HG03159 (cell line): ENCODE data around the gene ATRNL1.
A peak's percentile ranks its signal among the peaks of the same experiment; 100 is the strongest.
"Not testable (repeated sequence)": the region's sequence is repeated elsewhere in the genome, so short reads cannot be mapped to it uniquely, and the experiment has no call there.

ENCODE experiments used
- ATAC-seq: cut with Tn5 transposase; IDR thresholded peaks from one replicate; pipeline ENCODE4 v1.9.1; 2021; ENCODE audit warnings: mild to moderate bottlenecking, moderate library complexity; ENCODE audit not compliant: unreplicated experiment

The ATRNL1 gene

DNA sequence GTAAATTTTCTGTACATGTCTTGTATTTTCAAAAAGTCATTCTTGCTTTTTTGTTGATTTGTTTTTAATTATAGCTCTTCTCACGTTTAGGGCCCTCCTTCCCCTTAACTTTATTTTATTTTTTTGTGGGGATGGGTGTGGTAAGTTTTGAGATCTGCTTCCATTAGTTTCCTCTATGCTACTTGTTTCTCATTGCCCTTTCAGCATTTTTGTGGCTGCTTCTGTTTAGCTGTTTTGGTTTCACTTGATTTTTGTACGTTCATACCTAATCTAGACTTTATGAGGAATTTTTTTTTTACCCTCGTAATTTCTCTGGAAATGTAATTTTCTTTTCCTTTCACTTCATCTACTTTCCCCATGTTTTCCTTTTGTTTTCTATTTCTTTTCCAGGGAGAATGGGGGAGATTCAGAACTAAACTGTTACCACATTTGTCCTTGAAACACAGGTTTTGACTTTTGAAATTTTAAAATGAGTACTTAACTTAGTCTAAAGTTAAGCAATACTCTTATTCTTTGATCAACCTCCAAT, 80.8 kb downstream of the ATRNL1 start:
- ATAC-seq, result no peak

GRCh38 chr10:115207276-115207675, 114.1 kb downstream of the ATRNL1 start:
- not testable (repeated sequence) for ATAC-seq

- peak; percentile 76 for ATAC-seq
These were observed 116.0 kb downstream of the ATRNL1 start for GRCh38 chr10:115209133-115209532.

DNA sequence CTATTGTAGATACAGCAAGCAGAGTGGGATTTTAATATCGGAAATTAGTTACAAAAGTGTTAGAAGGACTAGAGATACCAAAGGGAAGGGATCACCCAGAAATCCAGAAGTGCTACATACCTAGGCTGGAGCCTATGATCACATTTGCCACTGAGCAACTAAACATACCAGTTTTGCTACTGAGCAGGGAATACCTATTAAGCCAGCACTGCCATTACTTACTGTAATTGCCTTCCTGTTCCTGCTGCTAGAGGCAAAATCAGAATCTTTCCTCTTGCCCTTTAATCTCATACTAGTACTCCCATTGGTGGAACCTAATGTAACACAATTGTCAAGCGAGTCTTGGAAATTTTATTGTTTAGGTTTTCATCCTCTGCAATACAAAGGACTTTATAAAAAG, 121.7 kb downstream of the ATRNL1 start:
- no peak for ATAC-seq

DNA sequence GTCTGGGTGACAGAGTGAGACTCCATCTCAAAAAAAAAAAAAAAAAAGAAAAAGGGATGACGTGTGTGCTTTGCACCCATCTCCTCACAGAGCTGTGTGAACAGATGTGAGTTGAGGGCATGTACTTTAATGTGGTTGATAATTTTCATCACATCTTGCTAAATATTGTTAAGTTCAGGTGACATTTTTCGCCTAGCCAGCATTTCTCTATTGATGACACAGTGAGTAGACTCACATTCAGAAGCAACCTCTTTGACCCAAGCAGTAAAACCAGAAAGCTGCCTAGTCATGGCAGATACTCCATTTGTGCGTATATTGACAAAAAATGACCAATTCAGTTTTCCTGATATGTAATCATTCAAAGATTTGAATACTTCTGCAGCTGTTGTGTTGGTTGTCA, 126.0 kb downstream of the ATRNL1 start:
- ATAC-seq, result no peak

DNA sequence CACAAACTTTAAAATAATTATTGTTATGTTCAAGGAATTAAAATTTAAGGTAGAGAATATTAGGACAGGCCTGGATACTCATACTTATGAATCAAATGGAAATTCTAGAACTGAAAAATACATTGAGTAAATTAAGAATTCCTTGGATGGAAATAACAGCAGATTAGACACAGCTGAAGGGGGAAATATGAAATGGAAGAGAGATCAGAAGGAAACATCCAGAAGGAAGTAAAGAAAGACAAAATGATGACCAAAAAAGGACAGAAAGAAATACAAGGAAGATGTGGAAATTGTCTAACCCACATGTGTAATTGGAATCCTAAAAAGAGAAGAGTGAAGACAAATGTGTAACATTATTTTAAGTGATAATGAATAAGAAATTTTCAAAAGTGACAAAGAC, 128.9 kb downstream of the ATRNL1 start:
- no peak for ATAC-seq

DNA sequence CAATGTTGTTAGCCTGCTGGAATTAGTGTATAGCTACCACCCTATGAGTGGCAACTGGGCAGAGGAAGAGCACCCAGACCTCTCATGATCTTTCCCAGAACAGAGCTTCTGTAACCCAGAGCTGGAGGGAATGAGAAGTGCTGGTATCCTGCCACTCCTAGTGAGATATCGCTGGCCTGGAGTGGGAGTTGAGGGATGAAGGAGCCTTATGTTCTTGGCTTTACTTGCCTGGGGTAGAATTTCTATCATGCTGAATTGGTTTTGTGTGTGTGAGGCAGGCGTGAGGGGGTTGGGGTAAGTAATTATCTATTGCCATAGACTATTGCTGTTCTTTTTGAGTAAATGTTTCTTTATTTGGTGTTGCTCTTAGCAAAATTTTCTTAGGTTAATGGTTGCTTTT, 146.6 kb downstream of the ATRNL1 start:
- ATAC-seq, result no peak

DNA sequence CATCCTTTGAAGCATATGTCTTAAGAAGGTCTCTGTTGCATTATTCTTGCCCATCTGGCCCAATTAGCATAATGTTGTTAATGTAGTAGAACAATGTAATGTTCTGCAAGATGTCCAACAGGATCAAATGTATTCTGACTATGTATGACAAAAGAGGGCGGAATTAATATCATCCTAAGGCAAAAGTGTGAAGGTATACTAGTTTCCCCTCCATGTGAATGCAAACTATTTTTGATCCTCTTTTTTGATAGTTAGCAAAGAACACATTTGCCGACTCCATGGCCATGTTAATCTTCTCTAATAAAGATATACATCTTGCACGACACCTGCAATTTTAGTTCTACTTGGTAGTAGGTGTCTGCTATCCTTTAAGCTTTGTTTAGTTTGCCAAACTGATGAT, 157.6 kb downstream of the ATRNL1 start:
- ATAC-seq, result no peak

- not testable (repeated sequence) for ATAC-seq
These were observed 160.6 kb downstream of the ATRNL1 start for GRCh38 chr10:115253765-115254164.

GRCh38 chr10:115272482-115272881, 179.3 kb downstream of the ATRNL1 start:
- no peak for ATAC-seq

- no peak for ATAC-seq
These were observed 185.1 kb downstream of the ATRNL1 start for GRCh38 chr10:115278294-115278693.

- ATAC-seq, result no peak
These were observed 202.1 kb downstream of the ATRNL1 start for GRCh38 chr10:115295213-115295805.

- ATAC-seq, result no peak
These were observed 206.9 kb downstream of the ATRNL1 start for GRCh38 chr10:115300080-115300479.

GRCh38 chr10:115319669-115320068, 226.5 kb downstream of the ATRNL1 start:
- not testable (repeated sequence) for ATAC-seq

DNA sequence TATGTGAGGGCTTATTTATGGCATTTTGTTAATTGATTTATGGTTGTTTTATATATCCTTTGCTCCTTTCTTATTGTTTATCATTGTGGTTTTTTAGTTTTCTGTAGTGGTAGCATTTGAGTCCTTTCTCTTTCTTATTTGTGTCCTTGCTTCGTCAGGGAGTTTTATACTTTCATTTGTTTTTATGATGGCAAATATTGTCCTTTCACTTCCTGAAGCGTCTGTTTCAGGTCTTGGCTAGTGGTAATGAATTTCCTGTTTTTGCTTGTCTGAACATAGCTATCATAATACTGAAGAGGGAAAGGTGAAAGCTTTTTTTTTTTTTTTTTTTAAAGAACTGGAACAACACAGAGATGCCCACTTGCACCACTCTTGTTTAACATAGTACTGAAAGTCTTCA, 228.2 kb downstream of the ATRNL1 start:
- ATAC-seq, result peak; percentile 68

GRCh38 chr10:115328331-115328730, 235.2 kb downstream of the ATRNL1 start:
- ATAC-seq, result no peak

- ATAC-seq, result no peak
These were observed 242.2 kb downstream of the ATRNL1 start for GRCh38 chr10:115335366-115335765.

DNA sequence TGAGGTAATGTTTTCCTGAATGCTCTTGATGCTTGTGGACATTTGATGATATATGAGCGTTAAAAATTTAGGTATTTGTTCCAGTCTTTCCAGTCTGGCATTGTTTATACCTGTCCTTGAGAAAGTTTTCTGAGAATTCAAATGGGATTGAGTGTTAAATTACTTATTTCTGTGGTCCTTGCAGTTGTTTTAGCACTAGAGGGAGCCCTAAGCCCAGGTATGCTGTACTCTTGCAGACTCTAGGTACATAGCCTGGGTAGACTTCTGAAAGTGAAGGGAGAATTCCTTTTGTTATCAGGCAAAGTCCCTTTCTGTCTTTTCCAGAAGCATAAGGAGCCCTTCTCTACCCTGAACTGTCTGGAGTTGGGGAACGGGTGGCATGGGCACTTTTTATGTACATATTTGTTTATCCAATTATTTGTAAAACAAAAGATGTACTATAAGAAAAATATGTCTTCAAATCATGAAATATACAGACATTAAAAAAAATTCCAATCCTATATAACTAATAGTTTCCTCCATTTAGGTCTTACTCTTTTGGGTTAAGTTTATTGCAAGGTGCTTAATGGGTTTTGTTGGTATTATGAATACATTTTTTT, 262.1 kb downstream of the ATRNL1 start:
- peak; percentile 93 for ATAC-seq

GRCh38 chr10:115367920-115368319, 274.8 kb downstream of the ATRNL1 start:
- not testable (repeated sequence) for ATAC-seq

DNA sequence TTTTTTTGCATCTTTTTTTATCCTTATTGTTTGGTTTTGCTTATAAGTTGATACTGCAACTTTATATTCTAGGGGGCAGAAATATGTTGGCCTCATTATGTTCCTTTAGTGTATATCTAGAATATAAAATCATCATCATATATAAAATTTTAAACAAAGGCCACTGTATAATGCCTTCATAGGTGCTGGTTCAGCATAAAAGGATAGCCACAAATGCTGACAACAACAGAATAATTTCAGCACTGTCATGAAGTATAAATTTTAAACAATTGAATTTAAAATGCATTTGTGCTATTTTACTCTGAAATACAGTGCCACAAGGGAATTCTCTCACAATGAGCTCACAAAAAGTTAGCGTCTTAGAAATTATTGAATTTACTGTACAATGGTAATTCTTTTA, 285.9 kb downstream of the ATRNL1 start:
- ATAC-seq, result no peak

DNA sequence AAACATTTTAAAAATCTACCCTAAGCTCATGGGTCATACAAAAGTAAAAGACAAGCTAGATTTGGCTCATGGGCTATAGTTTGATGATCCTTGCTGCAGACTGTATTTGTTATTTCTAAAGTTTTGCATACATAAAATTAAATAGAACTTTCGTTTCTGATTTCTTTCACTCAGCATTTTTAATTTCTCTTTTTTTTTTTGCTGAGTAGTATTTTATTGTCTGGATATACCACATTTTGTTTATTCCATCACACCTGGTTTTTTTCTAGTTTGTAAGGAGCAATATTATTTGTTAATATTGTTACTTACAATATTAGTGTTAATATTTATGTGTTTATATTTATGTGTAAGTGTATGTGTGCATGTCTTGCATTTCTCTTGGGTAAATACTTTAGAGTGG, 291.5 kb downstream of the ATRNL1 start:
- ATAC-seq, result no peak

- ATAC-seq, result no peak
These were observed 297.4 kb downstream of the ATRNL1 start for GRCh38 chr10:115390607-115391006.

- ATAC-seq, result no peak
These were observed 304.9 kb downstream of the ATRNL1 start for GRCh38 chr10:115398026-115398425.
